Kidney (tissue), 14 donors: Measurements from ENCODE around the gene BCAS3. TPM values are rescaled to one million over a fixed set of nuclear protein-coding genes. Genes with fewer than 3 reads are reported as not detected.

Source experiments
- DNase-seq, 5 donors: peaks; one replicate each; pipeline ENCODE4 v3.0.0-alpha.2; 2013 to 2020
- FAIRE-seq: peaks from 2 replicates; lab custom pipeline; 2012; peaks lifted over from hg19 to GRCh38; lab: Jason Lieb, UNC
- H3K27ac ChIP-seq, 2 donors: one replicate each; pipeline ENCODE4 v1.7.0; 2013; ENCODE audit warnings: low read depth in 2 of 2, low read length in 2 of 2, inconsistent platforms in 1 of 2
- H3K27me3 ChIP-seq: one replicate; pipeline ENCODE4 v1.7.1; 2013; ENCODE audit warnings: low read length, inconsistent platforms; ENCODE audit not compliant: control insufficient read depth, insufficient read depth
- H3K36me3 ChIP-seq, 3 donors: one replicate each; pipeline versions ENCODE4 v1.7.0 to v1.7.1; 2013; ENCODE audit warnings: low read length in 3 of 3, control low read depth in 1 of 3, inconsistent platforms in 1 of 3; ENCODE audit not compliant: insufficient read depth in 3 of 3, control insufficient read depth in 2 of 3
- H3K4me1 ChIP-seq, 3 donors: one replicate each; pipeline versions ENCODE4 v1.7.0 to v1.7.1; 2013; ENCODE audit warnings: low read length in 3 of 3, inconsistent platforms in 1 of 3, low read depth in 1 of 3; ENCODE audit not compliant: control insufficient read depth in 2 of 3, insufficient read depth in 2 of 3
- H3K4me3 ChIP-seq, 3 donors: one replicate each; pipeline versions ENCODE4 v1.7.0 to v1.8.1; 2013; ENCODE audit warnings: low read length in 3 of 3, control low read depth in 1 of 3, inconsistent platforms in 1 of 3
- H3K9ac ChIP-seq, 3 donors: one replicate each; pipeline versions ENCODE4 v1.7.0 to v1.7.1; 2013; ENCODE audit warnings: low read length in 3 of 3, control low read depth in 1 of 3, inconsistent platforms in 1 of 3
- H3K9me3 ChIP-seq, 3 donors: one replicate each; pipeline versions ENCODE4 v1.7.0 to v1.7.1; 2013; ENCODE audit warnings: low read length in 3 of 3, control low read depth in 1 of 3, inconsistent platforms in 1 of 3; ENCODE audit not compliant: control insufficient read depth in 2 of 3, insufficient read depth in 1 of 3
- CTCF ChIP-seq: IDR thresholded peaks from 3 replicates; pipeline ENCODE4 v1.5.1; 2012; ENCODE audit warnings: mild to moderate bottlenecking, moderate library complexity, borderline replicate concordance; ENCODE audit not compliant: insufficient read depth; ENCODE audit errors: extremely low read depth
- intact Hi-C: fragments of 100-400 bp; cut with DNase I; formaldehyde crosslinking; loops from one replicate; pipeline ENCODE4 v1.11.1; 2022
- polyA plus RNA-seq: library from polyadenylated mRNA; stranded (reverse); fragments of 350-450 nt; fragmentation: Illumina TruSeq; extraction: RNeasy Lipid Tissue Mini Kit (QIAGEN cat#74804); gene quantifications from one replicate; pipeline ENCODE4 v1.2.3, GENCODE V29; 2014; ENCODE audit warnings: low read depth, low replicate concordance; ENCODE audit not compliant: insufficient read depth
- total RNA-seq: library from RNA; stranded (reverse); fragmentation: NEBNext Ultra II Directional; extraction: Animal tissue kit (Norgen Biotek cat#: 25700); gene quantifications from one replicate; pipeline ENCODE4 v1.2.1, GENCODE V29; 2021
- donor health status: control.
- donor health status: control.
- donor health status: control.
- donor health status: control.
- donor health status: control.
- donor health status: DM: yes; HTN: yes; CAD: no.
- donor health status: Normal renal cell carcinoma (clear cell type).

Gene BCAS3
- total and polyA plus RNA-seq, 2 donors from 2014 or later, result 18.3 to 44.1 TPM

GRCh38 chr17:61366076-61366714 is 688.5 kb downstream of the BCAS3 start:
- intact Hi-C loops, result no loop called here
- Histone ChIP-seq H3K9me3 (no peaks in the 10 kb centered on the region), H3K27me3 (no peaks in the 10 kb centered on the region), H3K36me3 (no peaks in the 10 kb centered on the region), H3K9ac (no peak overlapping the region), H3K4me3 (no peak overlapping the region), H3K27ac (no peak overlapping the region), H3K4me1 (peaks cover 0 to 5% (median 0%) of the 10 kb centered on the region in 3 donors)
- FAIRE-seq, result no peak
- DNase-seq, result no peak
- TF ChIP-seq CTCF, result no peak

GRCh38 chr17:61366715-61367413 is 689.2 kb downstream of the BCAS3 start:
- peak in 2 of 5 donors; percentile 56 to 69 for DNase-seq
- no peak overlapping the region for H3K4me3 ChIP-seq
- peaks cover 0 to 5% (median 0%) of the 10 kb centered on the region in 3 donors for H3K4me1 ChIP-seq
- H3K9ac ChIP-seq, result no peak overlapping the region
- no peak for FAIRE-seq
- no peak overlapping the region for H3K27ac ChIP-seq
- no peaks in the 10 kb centered on the region for H3K9me3 ChIP-seq
- H3K36me3 ChIP-seq, result no peaks in the 10 kb centered on the region
- no peak for TF ChIP-seq CTCF
- no peaks in the 10 kb centered on the region for H3K27me3 ChIP-seq
- intact Hi-C loops, result no loop called here

- H3K4me3 ChIP-seq, result no peak overlapping the region
- intact Hi-C loops, result no loop called here
- no peak for TF ChIP-seq CTCF
- no peaks in the 10 kb centered on the region for H3K9me3 ChIP-seq
- no peak overlapping the region for H3K9ac ChIP-seq
- no peak for FAIRE-seq
- H3K27ac ChIP-seq, result no peak overlapping the region
- DNase-seq, result no peak
- H3K4me1 ChIP-seq, result peaks cover 0 to 5% (median 0%) of the 10 kb centered on the region in 3 donors
- no peaks in the 10 kb centered on the region for H3K27me3 ChIP-seq
- H3K36me3 ChIP-seq, result no peaks in the 10 kb centered on the region
These were observed 690.6 kb downstream of the BCAS3 start for GRCh38 chr17:61368049-61368831.
